Neural crest cell (in vitro differentiated cells): ENCODE results near the gene TNRC6C. TPM values are rescaled to one million over a fixed set of nuclear protein-coding genes. Genes with fewer than 3 reads are reported as not detected.

Source experiments
- DNase-seq: peaks from one replicate; pipeline ENCODE4 v3.0.0; 2021; ENCODE audit warnings: low read depth, mixed read lengths, low spot score
- H3K27ac Mint-ChIP-seq: one replicate; pipeline ENCODE4 v1.8.0; 2021; ENCODE audit warnings: mild to moderate bottlenecking, mixed read lengths; ENCODE audit not compliant: unreplicated experiment
- H3K27me3 Mint-ChIP-seq: 2 replicates; pipeline ENCODE4 v1.8.0; 2021; ENCODE audit warnings: low read depth, mild to moderate bottlenecking, mixed read lengths
- H3K36me3 Mint-ChIP-seq: 2 replicates; pipeline ENCODE4 v1.8.0; 2021; ENCODE audit warnings: low read depth, mild to moderate bottlenecking, mixed read lengths
- H3K4me1 Mint-ChIP-seq: 2 replicates; pipeline ENCODE4 v1.8.0; 2021; ENCODE audit warnings: mixed read lengths
- H3K4me3 Mint-ChIP-seq: one replicate; pipeline ENCODE4 v1.8.0; 2021; ENCODE audit warnings: mild to moderate bottlenecking, mixed read lengths
- H3K9me3 Mint-ChIP-seq: 2 replicates; pipeline ENCODE4 v1.8.0; 2021; ENCODE audit warnings: mixed read lengths
- CTCF ChIP-seq: fragments of 200-600 bp; sonication (generic); conservative IDR thresholded peaks from 2 replicates; pipeline ENCODE4 v1.5.0; 2021; ENCODE audit warnings: antibody characterized with exemption, mild to moderate bottlenecking
- total RNA-seq: library from RNA; stranded (reverse); gene quantifications from 2 replicates; pipeline ENCODE4 v1.2.1, GENCODE V29; 2021

TNRC6C gene
- total RNA-seq, 1 donor from 2014 or later, result 40.5 TPM

GRCh38 chr17:77952368-77952767 lies 6.1 kb upstream of the TNRC6C start:
- no peak overlapping the region for H3K27ac Mint-ChIP-seq
- H3K9me3 Mint-ChIP-seq, result peaks cover 6% of the 10 kb centered on the region
- peaks cover 12% of the 10 kb centered on the region for H3K4me1 Mint-ChIP-seq
- no peak for DNase-seq
- no peak for TF ChIP-seq CTCF
- no peak overlapping the region for H3K4me3 Mint-ChIP-seq
- H3K36me3 Mint-ChIP-seq, result peaks cover 2% of the 10 kb centered on the region
- peaks cover 64% of the 10 kb centered on the region for H3K27me3 Mint-ChIP-seq

GRCh38 chr17:77957235-77957856 lies 1.2 kb upstream of the TNRC6C start:
- Mint-ChIP-seq H3K4me1 (peaks cover 22% of the 10 kb centered on the region), H3K27ac (no peak overlapping the region), H3K27me3 (peaks cover 47% of the 10 kb centered on the region), H3K36me3 (no peaks in the 10 kb centered on the region), H3K9me3 (no peaks in the 10 kb centered on the region), H3K4me3 (peak overlapping the region; percentile 94)
- TF ChIP-seq CTCF, result no peak
- peak; percentile 6 for DNase-seq

DNA sequence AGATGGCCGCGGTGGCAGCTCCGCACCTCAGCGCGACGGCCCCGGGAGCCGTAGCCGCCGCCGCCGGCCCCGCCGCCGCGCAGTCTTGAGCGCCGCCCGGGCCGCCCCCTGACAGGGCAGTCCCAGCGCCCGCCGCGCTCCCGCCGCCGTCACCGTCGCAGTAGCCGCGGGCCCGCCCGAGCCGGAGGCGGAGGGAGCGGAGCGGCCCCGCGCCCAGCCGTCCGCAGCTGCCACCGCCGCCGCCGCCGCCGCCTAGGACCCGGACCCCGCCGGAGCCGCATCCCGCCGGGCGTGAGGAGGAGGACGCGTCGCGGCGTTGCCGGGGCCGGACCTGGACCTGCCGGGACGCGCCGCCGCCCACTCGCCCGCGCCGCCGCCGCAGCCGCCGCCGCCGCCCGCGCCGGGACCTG lies 218 bp downstream of the TNRC6C start:
- DNase-seq, result no peak
- TF ChIP-seq CTCF, result no peak
- Mint-ChIP-seq H3K9me3 (no peaks in the 10 kb centered on the region), H3K4me1 (peaks cover 34% of the 10 kb centered on the region), H3K27ac (no peak overlapping the region), H3K4me3 (peak overlapping the region; percentile 87), H3K36me3 (no peaks in the 10 kb centered on the region), H3K27me3 (peaks cover 33% of the 10 kb centered on the region)

DNA sequence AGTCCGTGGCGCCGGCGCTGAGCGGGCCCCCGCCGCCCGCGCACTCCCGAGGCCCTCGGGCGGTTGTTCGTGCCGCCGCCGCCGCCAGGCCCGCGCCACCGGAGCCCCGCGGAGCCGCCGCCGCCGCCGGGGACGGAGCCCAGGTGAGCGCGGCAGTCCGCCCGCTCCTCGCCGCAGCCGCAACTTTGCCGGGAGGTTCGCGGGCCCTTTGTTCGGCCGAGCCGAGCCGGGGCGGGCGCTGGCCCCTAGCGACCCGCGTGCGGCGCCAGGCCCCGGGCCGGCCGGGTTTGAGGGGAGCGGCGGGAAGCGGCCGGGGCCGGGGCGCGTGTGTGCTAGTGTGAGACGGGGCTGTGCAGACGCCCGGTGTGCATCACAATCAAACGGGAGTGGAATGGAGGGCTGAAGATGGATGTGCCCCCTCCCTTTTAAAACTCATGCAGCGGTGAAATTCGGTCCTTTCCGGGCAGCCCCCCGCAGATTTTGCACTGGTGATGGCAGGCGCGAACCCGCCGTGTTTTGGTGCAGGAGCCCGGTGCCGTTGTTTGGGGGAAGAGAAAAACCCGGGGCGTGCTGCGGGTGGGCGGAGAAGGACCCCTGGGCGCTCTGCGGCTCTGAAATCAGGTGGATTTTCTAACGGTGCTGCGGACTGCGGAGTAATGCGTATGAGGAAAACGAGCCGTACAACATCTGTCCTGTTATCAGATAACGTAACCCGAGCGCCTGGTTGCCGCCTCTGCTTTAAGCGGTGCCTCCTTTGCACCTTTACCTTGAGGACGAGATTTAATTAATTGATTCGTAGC lies 823 bp downstream of the TNRC6C start:
- Mint-ChIP-seq H3K9me3 (no peaks in the 10 kb centered on the region), H3K27ac (peak overlapping the region; percentile 58), H3K4me3 (peak overlapping the region; percentile 97), H3K27me3 (peaks cover 31% of the 10 kb centered on the region), H3K36me3 (no peaks in the 10 kb centered on the region), H3K4me1 (peaks cover 40% of the 10 kb centered on the region)
- DNase-seq, result no peak
- TF ChIP-seq CTCF, result no peak

DNA sequence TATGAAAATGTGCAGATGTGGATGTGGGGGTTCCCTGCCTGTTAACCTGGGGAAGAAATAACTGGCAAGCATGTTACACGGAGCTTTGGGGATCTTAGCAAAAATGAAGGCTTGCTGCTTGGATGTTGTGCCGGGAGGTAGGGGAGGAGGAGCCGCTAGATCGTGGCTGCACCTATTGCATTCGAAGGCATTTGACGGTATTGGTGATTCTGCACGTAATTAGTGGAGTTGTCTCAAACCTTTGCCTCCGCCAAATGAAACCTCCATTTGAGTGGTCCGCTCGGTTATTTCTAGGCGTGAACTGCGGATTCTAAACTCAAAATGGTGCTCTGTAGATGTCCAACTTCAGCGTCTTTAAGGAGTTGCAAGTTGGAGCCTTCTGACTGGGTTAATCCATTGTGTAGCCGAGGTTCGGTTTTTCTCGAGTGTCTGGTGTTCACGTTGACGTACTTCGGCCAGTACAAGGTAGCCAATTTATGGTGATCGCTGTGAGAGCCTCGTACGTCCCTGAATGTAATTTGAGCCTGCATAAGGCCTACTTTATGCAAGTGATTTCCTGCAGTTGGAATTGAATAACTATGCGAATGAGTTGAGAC lies 1.5 kb downstream of the TNRC6C start:
- peak overlapping the region; percentile 97 for H3K4me3 Mint-ChIP-seq
- no peak for TF ChIP-seq CTCF
- DNase-seq, result no peak
- no peaks in the 10 kb centered on the region for H3K36me3 Mint-ChIP-seq
- H3K27ac Mint-ChIP-seq, result peak overlapping the region; percentile 58
- no peaks in the 10 kb centered on the region for H3K9me3 Mint-ChIP-seq
- H3K4me1 Mint-ChIP-seq, result peaks cover 46% of the 10 kb centered on the region
- peaks cover 25% of the 10 kb centered on the region for H3K27me3 Mint-ChIP-seq
